Heart right ventricle (tissue), 16 donors: ENCODE data around the gene PGS1. TPM values are rescaled to one million over a fixed set of nuclear protein-coding genes. Genes with fewer than 3 reads are reported as not detected.

Experiments
- ATAC-seq, 8 donors: fragments of 200-7000 bp; cut with Tn5 transposase; one replicate each; pipeline ENCODE4 v1.9.1; 2020; ENCODE audit warnings: mild to moderate bottlenecking in 8 of 8, moderate library complexity in 8 of 8, moderate number of reproducible peaks in 1 of 8
- DNase-seq, 2 donors: peaks; one replicate each; pipeline ENCODE4 v3.0.0-alpha.2; 2020
- H3K27ac ChIP-seq, 10 donors: fragments of 200-600 bp; sonication (generic) in 2 of 10; one replicate each; pipeline versions ENCODE4 v1.5.0 to v1.8.0; 2020 to 2022; ENCODE audit warnings: mild to moderate bottlenecking in 3 of 10
- H3K27me3 ChIP-seq, 7 donors: fragments of 200-600 bp; one replicate each; pipeline ENCODE4 v1.8.0; 2021 to 2022; ENCODE audit warnings: mild to moderate bottlenecking in 2 of 7
- H3K36me3 ChIP-seq, 9 donors: fragments of 200-600 bp; sonication (generic) in 1 of 9; one replicate each; pipeline versions ENCODE4 v1.5.0 to v1.8.0; 2020 to 2022; ENCODE audit warnings: mild to moderate bottlenecking in 2 of 9
- H3K4me1 ChIP-seq, 9 donors: fragments of 200-600 bp; sonication (generic) in 1 of 9; one replicate each; pipeline versions ENCODE4 v1.5.0 to v1.8.0; 2020 to 2022; ENCODE audit warnings: mild to moderate bottlenecking in 4 of 9
- H3K4me3 ChIP-seq, 10 donors: fragments of 200-600 bp; sonication (generic) in 2 of 10; one replicate each; pipeline versions ENCODE4 v1.5.0 to v1.8.0; 2020 to 2022; ENCODE audit warnings: mild to moderate bottlenecking in 7 of 10, moderate library complexity in 2 of 10
- H3K9me3 ChIP-seq, 11 donors: fragments of 200-600 bp in 10 of 11; sonication (generic) in 2 of 11; one replicate each; pipeline versions ENCODE4 v1.5.0 to v1.8.0; 2013 to 2022; ENCODE audit warnings: mild to moderate bottlenecking in 2 of 11, control low read depth in 1 of 11, moderate library complexity in 1 of 11
- WGBS, 2 donors: extraction: QIAGEN DNeasy Blood & Tissue Kit; methylation state at CpG; one replicate each; pipeline ENCODE4 v1.1.7; 2013; ENCODE audit warnings: inconsistent platforms in 1 of 2; 5-methylcytosine and 5-hydroxymethylcytosine counted together
- intact Hi-C, 10 donors: fragments of 100-400 bp; cut with DNase I; formaldehyde crosslinking; loops; one replicate each; pipeline versions ENCODE4 v1.11.1 to v1.14.2; 2022
- polyA plus RNA-seq, 2 donors: library from polyadenylated mRNA; stranded (reverse); fragments of 200-250 nt; gene quantifications; one replicate each; pipeline ENCODE4 v1.2.3, GENCODE V29; 2013
- total RNA-seq, 10 donors: library from RNA; stranded (reverse); fragmentation: NEBNext Ultra II Directional in 3 of 10; extraction: Animal tissue kit (Norgen Biotek cat#: 25700) in 3 of 10; gene quantifications; one replicate each; pipeline versions ENCODE4 v1.2.1 to v1.2.4, GENCODE V29; 2021 to 2023
- TF ChIP-seq, protein P1 (sequence below), 9 donors: fragments of 200-600 bp; sonication (generic) in 2 of 9; IDR thresholded peaks; one replicate each; pipeline versions ENCODE4 v1.5.0 to v1.8.0; 2021 to 2022; ENCODE audit warnings: antibody characterized with exemption in 9 of 9, mild to moderate bottlenecking in 5 of 9, moderate library complexity in 1 of 9
- donor health status: Arrhythmogenic right ventricular cardiomyopathy.
- donor health status: ischemic (EF 13 %, LVEDD 7.1; RV severe dilation, severe dysfunction).
- donor health status: healthy with polysubstance abuse.
- donor health status: DM: no; HTN: yes; CAD: no.
- donor health status: DM: no; HTN: no; CAD: no.
- donor health status: ischemic (EF 25% LVEDD 6.9; RV normal size, moderate dysfunction).
- donor health status: ischemic (EF 25% LVEDD 5.7; RV mildly dilated, moderate dysfunction).
- donor health status: healthy.
- donor health status: DM: yes; HTN: yes; CAD: no.
- donor health status: Ischemic cardiomyopathy.
- donor health status: ischemic (EF 35%, LVEDD 5.7; RV mildly dilated, moderate dysfunction).
- donor health status: nonischemic (EF 11% LVEDD 7.7; RV severe dilation, severe dysfunction).
- donor health status: DM: yes; HTN: yes; CAD: no.
- donor health status: PGD.
- donor health status: ischemic (EF 29% LVEDD 5.4; RV normal size, mild dysfunction).
- donor health status: nonischemic (EF 23%, LVEDD 6.1; RV moderate dilation, normal function).

Gene PGS1
- total and polyA plus RNA-seq, 12 donors: 14.7 to 28.4 (median 18.2) TPM

DNA sequence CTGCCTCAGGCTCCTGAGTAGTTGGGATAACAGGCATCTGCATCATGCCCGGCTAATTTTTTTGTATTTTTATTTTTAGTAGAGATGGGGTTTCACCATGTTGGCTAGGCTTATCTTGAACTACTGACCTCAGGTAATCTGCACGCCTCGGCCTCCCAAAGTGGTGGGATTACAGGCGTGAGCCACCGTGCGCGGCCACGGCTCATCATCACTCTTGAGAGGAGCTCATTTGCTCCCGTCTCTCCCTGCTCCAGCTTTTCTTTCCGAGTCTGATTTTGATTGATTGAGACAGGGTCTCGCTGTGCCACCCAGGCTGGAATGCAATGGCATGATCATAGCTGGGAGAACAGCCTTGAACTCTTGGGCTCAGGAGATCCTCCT is 12.6 kb downstream of the PGS1 start:
- intact Hi-C loops: no loop called here
- H3K27ac ChIP-seq: peak overlapping the region in 7 of 10 donors; percentile 11 to 99 (median 88)
- TF ChIP-seq, protein P1, sequence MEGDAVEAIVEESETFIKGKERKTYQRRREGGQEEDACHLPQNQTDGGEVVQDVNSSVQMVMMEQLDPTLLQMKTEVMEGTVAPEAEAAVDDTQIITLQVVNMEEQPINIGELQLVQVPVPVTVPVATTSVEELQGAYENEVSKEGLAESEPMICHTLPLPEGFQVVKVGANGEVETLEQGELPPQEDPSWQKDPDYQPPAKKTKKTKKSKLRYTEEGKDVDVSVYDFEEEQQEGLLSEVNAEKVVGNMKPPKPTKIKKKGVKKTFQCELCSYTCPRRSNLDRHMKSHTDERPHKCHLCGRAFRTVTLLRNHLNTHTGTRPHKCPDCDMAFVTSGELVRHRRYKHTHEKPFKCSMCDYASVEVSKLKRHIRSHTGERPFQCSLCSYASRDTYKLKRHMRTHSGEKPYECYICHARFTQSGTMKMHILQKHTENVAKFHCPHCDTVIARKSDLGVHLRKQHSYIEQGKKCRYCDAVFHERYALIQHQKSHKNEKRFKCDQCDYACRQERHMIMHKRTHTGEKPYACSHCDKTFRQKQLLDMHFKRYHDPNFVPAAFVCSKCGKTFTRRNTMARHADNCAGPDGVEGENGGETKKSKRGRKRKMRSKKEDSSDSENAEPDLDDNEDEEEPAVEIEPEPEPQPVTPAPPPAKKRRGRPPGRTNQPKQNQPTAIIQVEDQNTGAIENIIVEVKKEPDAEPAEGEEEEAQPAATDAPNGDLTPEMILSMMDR (IDR thresholded peaks at IDR 0.05): no peak
- peaks cover 0 to 60% (median 0%) of the 10 kb centered on the region in 9 donors for H3K36me3 ChIP-seq
- H3K4me1 ChIP-seq: peaks cover 14 to 89% (median 80%) of the 10 kb centered on the region in 9 donors
- 92 to 95% methylated on average over 11 of the region's 11 CpGs for WGBS, 2 donors
- no peaks in the 10 kb centered on the region for H3K27me3 ChIP-seq
- DNase-seq (peak in 1 of 2 donors; percentile 2), ATAC-seq (no peak)
- no peak overlapping the region for H3K4me3 ChIP-seq
- no peaks in the 10 kb centered on the region for H3K9me3 ChIP-seq

DNA sequence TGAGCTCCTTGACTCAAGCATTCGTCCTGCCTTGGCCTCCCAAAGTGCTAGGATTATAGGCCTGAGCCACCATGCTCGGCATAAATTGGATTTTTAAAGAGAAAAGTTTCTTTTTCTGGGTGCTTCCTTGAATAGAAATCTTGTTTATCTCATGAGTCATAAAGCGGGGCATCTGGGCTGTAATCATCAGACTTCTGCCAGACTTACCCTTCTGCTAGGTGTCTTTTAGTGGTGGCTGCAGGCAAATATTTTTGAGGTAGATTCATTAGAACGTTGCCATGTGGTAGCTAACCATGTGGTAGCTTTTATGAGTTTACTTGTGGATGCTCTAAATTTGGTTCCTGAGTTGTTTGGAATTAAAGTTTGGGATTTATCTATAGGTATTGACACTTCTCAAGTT is 13.4 kb downstream of the PGS1 start:
- no peak for DNase-seq
- TF ChIP-seq, protein P1 (IDR thresholded peaks at IDR 0.05): no peak
- Histone ChIP-seq H3K27me3 (no peaks in the 10 kb centered on the region), H3K4me3 (no peak overlapping the region), H3K4me1 (peaks cover 21 to 89% (median 80%) of the 10 kb centered on the region in 9 donors), H3K27ac (peak overlapping the region in 5 of 10 donors; percentile 3 to 99 (median 89)), H3K9me3 (no peaks in the 10 kb centered on the region), H3K36me3 (peaks cover 0 to 68% (median 0%) of the 10 kb centered on the region in 9 donors)
- intact Hi-C loops: no loop called here
- 73 to 87% methylated on average over 4 of the region's 4 CpGs for WGBS, 2 donors
- no peak for ATAC-seq

DNA sequence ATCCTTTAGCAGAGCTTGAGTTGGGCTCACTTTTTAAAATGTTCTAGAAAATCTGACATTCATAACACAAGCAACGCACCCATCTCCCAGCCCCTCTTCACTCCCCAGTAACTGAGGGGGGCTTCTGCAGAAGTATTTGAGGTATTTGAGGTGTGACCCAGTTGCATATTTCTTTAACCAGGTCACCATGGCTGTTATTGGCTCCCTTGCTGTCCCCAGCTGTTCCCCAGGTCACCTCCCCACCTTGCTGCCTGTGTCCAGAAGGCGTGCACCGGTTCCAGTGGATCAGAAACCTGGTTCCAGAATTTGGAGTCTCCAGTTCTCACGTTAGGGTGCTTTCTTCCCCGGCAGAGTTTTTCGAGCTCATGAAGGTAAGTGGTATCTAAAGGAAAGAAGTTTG is 13.8 kb downstream of the PGS1 start:
- WGBS, 2 donors: 96 to 97% methylated on average over 6 of the region's 6 CpGs
- intact Hi-C loops: no loop called here
- H3K27me3 ChIP-seq: no peaks in the 10 kb centered on the region
- DNase-seq (no peak), ATAC-seq (no peak)
- H3K4me1 ChIP-seq: peaks cover 23 to 89% (median 80%) of the 10 kb centered on the region in 9 donors
- no peaks in the 10 kb centered on the region for H3K9me3 ChIP-seq
- TF ChIP-seq, protein P1 (IDR thresholded peaks at IDR 0.05): no peak
- peak overlapping the region in 3 of 10 donors; percentile 89 to 99 (median 92) for H3K27ac ChIP-seq
- peaks cover 0 to 72% (median 0%) of the 10 kb centered on the region in 9 donors for H3K36me3 ChIP-seq
- no peak overlapping the region for H3K4me3 ChIP-seq

DNA sequence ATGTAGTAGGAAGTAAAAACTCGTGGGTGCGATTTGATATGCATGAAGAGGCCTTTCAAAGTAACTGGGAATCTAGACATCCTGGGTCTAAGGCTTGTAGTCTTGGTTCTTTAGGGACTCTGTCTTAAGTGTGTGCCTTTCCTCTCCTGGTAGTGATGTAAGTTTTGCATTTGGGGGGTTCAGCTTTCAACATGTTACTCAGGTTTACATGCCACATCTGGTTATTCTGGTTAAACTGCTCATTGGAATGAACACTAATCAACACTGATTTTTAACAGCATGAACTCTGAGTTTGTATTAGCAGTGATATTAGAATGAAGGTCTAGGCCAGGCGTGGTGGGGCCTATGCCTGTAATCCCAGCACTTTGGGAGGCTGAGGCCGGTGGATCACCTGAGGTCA is 15.1 kb downstream of the PGS1 start:
- H3K4me3 ChIP-seq: no peak overlapping the region
- no peaks in the 10 kb centered on the region for H3K9me3 ChIP-seq
- intact Hi-C loops: no loop called here
- WGBS, 2 donors: 90 to 92% methylated on average over 4 of the region's 4 CpGs
- no peak for DNase-seq
- no peak for ATAC-seq
- peaks cover 0 to 81% (median 2%) of the 10 kb centered on the region in 9 donors for H3K36me3 ChIP-seq
- TF ChIP-seq, protein P1 (IDR thresholded peaks at IDR 0.05): no peak
- peak overlapping the region in 1 of 10 donors; percentile 12 for H3K27ac ChIP-seq
- H3K4me1 ChIP-seq: peaks cover 22 to 89% (median 80%) of the 10 kb centered on the region in 9 donors
- H3K27me3 ChIP-seq: no peaks in the 10 kb centered on the region
